Fibroblast of lung (primary cell): ENCODE measurements around the gene SH3BP4. TPM values are rescaled to one million over a fixed set of nuclear protein-coding genes. Genes with fewer than 3 reads are reported as not detected.

Source experiments
- DNase-seq, 2 donors: peaks; one replicate each; pipeline versions ENCODE4 v3.0.0 to v3.0.0-alpha.2; 2010; ENCODE audit warnings: low read depth in 2 of 2
- H2AFZ ChIP-seq: 2 replicates; pipeline ENCODE4 v1.5.1; 2012; ENCODE audit warnings: low read length, control low read depth, inconsistent platforms
- H3K27ac ChIP-seq: 2 replicates; pipeline ENCODE4 v1.5.1; 2011; ENCODE audit warnings: low read length, control low read depth; ENCODE audit not compliant: insufficient read depth
- H3K27me3 ChIP-seq: 2 replicates; pipeline ENCODE4 v1.5.1; 2011; ENCODE audit warnings: mild to moderate bottlenecking, low read length; ENCODE audit not compliant: control insufficient read depth, insufficient read depth
- H3K36me3 ChIP-seq: 2 replicates; pipeline ENCODE4 v1.5.1; 2011; ENCODE audit warnings: low read length; ENCODE audit not compliant: control insufficient read depth, insufficient read depth
- H3K4me1 ChIP-seq: 2 replicates; pipeline ENCODE4 v1.5.1; 2011; ENCODE audit warnings: low read length; ENCODE audit not compliant: control insufficient read depth, insufficient read depth; ENCODE audit errors: extremely low read depth
- H3K4me2 ChIP-seq: 2 replicates; pipeline ENCODE4 v1.5.1; 2011; ENCODE audit warnings: low read length, control low read depth; ENCODE audit not compliant: insufficient read depth; ENCODE audit errors: extremely low read depth
- H3K4me3 ChIP-seq, 4 experiments: fragments of 200-600 bp in 1 of 4; sonication (generic) in 1 of 4; replicated peaks in 1 of 4; 2 replicates each; pipeline ENCODE4 v1.5.1; 2011 to 2016; ENCODE audit warnings: low read length in 4 of 4, low read depth in 3 of 4, mild to moderate bottlenecking in 3 of 4, control low read depth in 2 of 4, inconsistent platforms in 1 of 4, mixed read lengths in 1 of 4; ENCODE audit not compliant: insufficient read depth in 1 of 4; ENCODE audit errors: control extremely low read depth in 1 of 4
- H3K79me2 ChIP-seq: 2 replicates; pipeline ENCODE4 v1.5.1; 2012; ENCODE audit warnings: mild to moderate bottlenecking, low read length, inconsistent platforms; ENCODE audit not compliant: control insufficient read depth, insufficient read depth
- H3K9ac ChIP-seq: 2 replicates; pipeline ENCODE4 v1.5.1; 2011; ENCODE audit warnings: mild to moderate bottlenecking, low read length, control low read depth; ENCODE audit not compliant: insufficient read depth
- H3K9me3 ChIP-seq: 2 replicates; pipeline ENCODE4 v1.5.1; 2012; ENCODE audit warnings: low read depth, low read length; ENCODE audit not compliant: control insufficient read depth, insufficient read depth
- H4K20me1 ChIP-seq: 2 replicates; pipeline ENCODE4 v1.5.1; 2011; ENCODE audit warnings: low read length; ENCODE audit not compliant: control insufficient read depth, insufficient read depth; ENCODE audit errors: extremely low read depth
- CTCF ChIP-seq, 2 donors: IDR thresholded peaks in 1 of 2; conservative IDR thresholded peaks in 1 of 2; 1 replicate in 1 of 2; 2 replicates in 1 of 2; pipeline ENCODE4 v1.5.1; 2011 to 2012; ENCODE audit warnings: low read length in 2 of 2, control low read depth in 1 of 2, inconsistent platforms in 1 of 2, low read depth in 1 of 2, mild to moderate bottlenecking in 1 of 2
- EZH2 ChIP-seq: IDR thresholded peaks from 2 replicates; pipeline ENCODE4 v1.5.1; 2012; ENCODE audit warnings: low read length, control low read depth, mild to moderate bottlenecking; ENCODE audit errors: missing control alignments
- polyA plus RNA-seq, 2 donors: library from polyadenylated mRNA; depleted of rRNA in 1 of 2; stranded (reverse) in 1 of 2; unstranded in 1 of 2; fragments of >200 nt; gene quantifications; 2 replicates each; pipeline ENCODE4 v1.2.1, GENCODE V29; 2011 to 2012; ENCODE audit warnings: missing spikeins in 1 of 2
- total RNA-seq: library from RNA; depleted of rRNA; stranded (reverse); fragments of >200 nt; gene quantifications from 2 replicates; pipeline ENCODE4 v1.2.1, GENCODE V29; 2014

SH3BP4 gene
- total and polyA plus RNA-seq, 2 donors (not counting 1 experiment from before 2014, with no cell fraction given): 74.8 to 86.6 TPM

DNA sequence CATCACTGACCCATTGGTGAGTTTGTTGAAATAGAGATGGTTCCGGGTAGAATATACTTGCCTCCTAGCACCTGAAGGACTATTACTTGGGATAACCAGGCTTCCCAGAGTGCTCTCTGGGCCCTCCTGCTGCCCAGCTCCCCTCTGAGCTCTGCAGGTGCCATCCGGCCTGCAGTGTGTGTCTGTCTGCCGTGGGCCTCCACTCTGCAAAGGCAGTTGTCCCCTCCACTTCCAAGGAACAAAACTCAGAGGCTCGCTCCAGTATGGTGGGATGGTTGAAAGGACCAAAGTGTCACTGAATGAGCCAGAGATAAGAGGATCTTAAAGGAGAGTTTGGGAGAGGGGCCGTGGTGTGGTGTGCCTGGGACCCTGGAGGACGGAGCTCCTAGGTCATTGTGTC, 57.3 kb downstream of the SH3BP4 start:
- no peak overlapping the region for H3K4me2 ChIP-seq
- peaks cover 14% of the 10 kb centered on the region for H3K36me3 ChIP-seq
- H3K27ac ChIP-seq: no peak overlapping the region
- H3K27me3 ChIP-seq: no peaks in the 10 kb centered on the region
- no peak for TF ChIP-seq CTCF (conservative IDR thresholded peaks at IDR 0.05 in 1 of 2, IDR thresholded peaks at IDR 0.05 in 1 of 2; ENCODE audit: low read depth in 1 of 2, low read length in 2 of 2)
- DNase-seq: no peak
- peaks cover 99% of the 10 kb centered on the region for H3K79me2 ChIP-seq
- H2AFZ ChIP-seq: no peak overlapping the region
- no peak overlapping the region for H3K9ac ChIP-seq
- no peaks in the 10 kb centered on the region for H3K4me1 ChIP-seq
- H4K20me1 ChIP-seq: no peaks in the 10 kb centered on the region
- no peaks in the 10 kb centered on the region for H3K9me3 ChIP-seq
- H3K4me3 ChIP-seq: no peak overlapping the region

GRCh38 chr2:235010117-235010714, 58.4 kb downstream of the SH3BP4 start:
- Histone ChIP-seq H3K27ac (no peak overlapping the region), H3K4me3 (no peak overlapping the region)
- no peak for DNase-seq

DNA sequence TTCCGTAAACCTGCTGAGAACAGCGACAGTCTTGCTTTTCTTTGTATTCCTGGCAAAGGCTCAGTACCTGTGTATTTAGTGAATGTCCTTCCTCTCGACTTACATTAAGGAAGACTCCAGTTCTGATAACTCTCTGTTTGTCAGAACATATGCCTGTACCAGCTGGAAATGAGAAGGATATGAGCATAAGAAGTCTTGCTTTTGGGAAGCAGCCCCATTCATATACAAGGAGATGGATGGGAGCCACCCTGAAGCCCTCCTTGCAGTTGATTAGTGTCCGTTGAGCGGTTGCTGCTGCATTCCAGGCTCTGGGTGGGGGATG, 59.8 kb downstream of the SH3BP4 start:
- no peak overlapping the region for H3K9ac ChIP-seq
- H3K9me3 ChIP-seq: no peaks in the 10 kb centered on the region
- no peak overlapping the region for H3K4me3 ChIP-seq
- no peak overlapping the region for H3K27ac ChIP-seq
- no peaks in the 10 kb centered on the region for H4K20me1 ChIP-seq
- H3K79me2 ChIP-seq: peaks cover 99% of the 10 kb centered on the region
- no peak overlapping the region for H3K4me2 ChIP-seq
- no peaks in the 10 kb centered on the region for H3K27me3 ChIP-seq
- H3K36me3 ChIP-seq: peaks cover 9% of the 10 kb centered on the region
- TF ChIP-seq EZH2: no peak
- TF ChIP-seq CTCF (conservative IDR thresholded peaks at IDR 0.05 in 1 of 2, IDR thresholded peaks at IDR 0.05 in 1 of 2; ENCODE audit: low read depth in 1 of 2, low read length in 2 of 2): no peak
- H2AFZ ChIP-seq: no peak overlapping the region
- no peaks in the 10 kb centered on the region for H3K4me1 ChIP-seq
- no peak for DNase-seq

More at GRCh38 chr2:235010117-235010714, 58.4 kb downstream of the SH3BP4 start:
- Histone ChIP-seq H3K79me2 (peaks cover 99% of the 10 kb centered on the region), H3K9ac (no peak overlapping the region), H3K4me2 (no peak overlapping the region), H3K36me3 (peaks cover 11% of the 10 kb centered on the region), H3K4me1 (no peaks in the 10 kb centered on the region), H4K20me1 (no peaks in the 10 kb centered on the region), H2AFZ (no peak overlapping the region), H3K27me3 (no peaks in the 10 kb centered on the region), H3K9me3 (no peaks in the 10 kb centered on the region)
- no peak for TF ChIP-seq EZH2
- TF ChIP-seq CTCF (conservative IDR thresholded peaks at IDR 0.05 in 1 of 2, IDR thresholded peaks at IDR 0.05 in 1 of 2; ENCODE audit: low read depth in 1 of 2, low read length in 2 of 2): no peak
